OCI-LY3 (cell line): ENCODE data around the gene HLA-DQB1.
"Not testable (repeated sequence)": the region's sequence is repeated elsewhere in the genome, so short reads cannot be mapped to it uniquely, and the experiment has no call there.

ENCODE experiments used
- EZH2phosphoT487 ChIP-seq: fragments of 200-600 bp; shearing (Covaris generic); IDR thresholded peaks from 2 replicates; pipeline ENCODE4 v1.6.1; 2018; ENCODE audit warnings: antibody characterized with exemption, mixed run types, low read depth
- TF ChIP-seq, protein P1 (sequence below): fragments of 200-600, 300-600 bp; sonication (generic); IDR thresholded peaks from 2 replicates; pipeline ENCODE4 v1.5.1; 2014; ENCODE audit warnings: antibody characterized with exemption, low read length, low read depth

DNA sequence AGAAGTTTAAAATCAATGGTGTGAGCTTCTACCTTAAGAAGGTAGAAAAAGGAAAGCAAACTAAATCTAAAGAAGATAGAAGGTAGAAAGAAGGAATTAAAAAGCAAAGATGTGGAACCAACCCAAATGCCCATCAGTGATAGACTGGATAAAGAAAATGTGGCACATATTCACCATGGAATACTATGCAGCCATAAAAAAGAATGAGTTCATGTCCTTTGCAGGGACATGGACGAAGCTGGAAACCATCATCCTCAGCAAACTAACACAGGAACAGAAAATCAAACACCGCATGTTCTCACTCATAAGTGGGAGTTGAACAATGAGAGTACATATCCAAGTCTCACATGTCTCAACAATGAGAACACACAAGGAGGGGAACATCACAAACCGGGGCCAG is 38.7 kb upstream of the HLA-DQB1 start:
- TF ChIP-seq, protein P1, sequence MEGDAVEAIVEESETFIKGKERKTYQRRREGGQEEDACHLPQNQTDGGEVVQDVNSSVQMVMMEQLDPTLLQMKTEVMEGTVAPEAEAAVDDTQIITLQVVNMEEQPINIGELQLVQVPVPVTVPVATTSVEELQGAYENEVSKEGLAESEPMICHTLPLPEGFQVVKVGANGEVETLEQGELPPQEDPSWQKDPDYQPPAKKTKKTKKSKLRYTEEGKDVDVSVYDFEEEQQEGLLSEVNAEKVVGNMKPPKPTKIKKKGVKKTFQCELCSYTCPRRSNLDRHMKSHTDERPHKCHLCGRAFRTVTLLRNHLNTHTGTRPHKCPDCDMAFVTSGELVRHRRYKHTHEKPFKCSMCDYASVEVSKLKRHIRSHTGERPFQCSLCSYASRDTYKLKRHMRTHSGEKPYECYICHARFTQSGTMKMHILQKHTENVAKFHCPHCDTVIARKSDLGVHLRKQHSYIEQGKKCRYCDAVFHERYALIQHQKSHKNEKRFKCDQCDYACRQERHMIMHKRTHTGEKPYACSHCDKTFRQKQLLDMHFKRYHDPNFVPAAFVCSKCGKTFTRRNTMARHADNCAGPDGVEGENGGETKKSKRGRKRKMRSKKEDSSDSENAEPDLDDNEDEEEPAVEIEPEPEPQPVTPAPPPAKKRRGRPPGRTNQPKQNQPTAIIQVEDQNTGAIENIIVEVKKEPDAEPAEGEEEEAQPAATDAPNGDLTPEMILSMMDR = not testable (repeated sequence)
- not testable (repeated sequence) for TF ChIP-seq EZH2phosphoT487
